HG03159 (cell line): ENCODE measurements around the gene DKC1.
"Not testable (repeated sequence)": the region's sequence is repeated elsewhere in the genome, so short reads cannot be mapped to it uniquely, and the experiment has no call there.

Experiments used
- ATAC-seq: cut with Tn5 transposase; IDR thresholded peaks from one replicate; pipeline ENCODE4 v1.9.1; 2021; ENCODE audit warnings: mild to moderate bottlenecking, moderate library complexity; ENCODE audit not compliant: unreplicated experiment

Gene DKC1

GRCh38 chrX:154785716-154786115 lies 23.1 kb downstream of the DKC1 start:
- ATAC-seq, result no peak

DNA sequence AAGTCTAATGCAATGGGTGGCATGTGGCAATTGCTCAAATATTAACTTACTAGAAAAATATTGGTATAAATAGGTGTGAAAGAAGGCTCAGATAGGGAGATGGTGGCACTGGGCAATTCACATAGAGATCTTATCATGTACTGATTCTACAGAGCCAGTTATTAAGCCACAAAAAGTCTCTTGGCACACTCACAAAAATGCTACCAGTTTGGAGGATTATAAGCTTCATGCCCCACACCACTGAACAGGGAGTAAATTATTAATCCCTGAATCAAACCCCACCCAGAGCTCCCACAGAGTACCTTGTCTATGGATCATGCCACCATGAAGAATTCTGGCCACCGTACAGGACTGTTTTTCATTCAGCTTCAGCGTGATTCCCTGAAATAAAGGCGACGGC lies 28.8 kb downstream of the DKC1 start:
- no peak for ATAC-seq

GRCh38 chrX:154791939-154792338 lies 29.3 kb downstream of the DKC1 start:
- ATAC-seq, result no peak

GRCh38 chrX:154793084-154793795 lies 30.6 kb downstream of the DKC1 start:
- ATAC-seq, result no peak

DNA sequence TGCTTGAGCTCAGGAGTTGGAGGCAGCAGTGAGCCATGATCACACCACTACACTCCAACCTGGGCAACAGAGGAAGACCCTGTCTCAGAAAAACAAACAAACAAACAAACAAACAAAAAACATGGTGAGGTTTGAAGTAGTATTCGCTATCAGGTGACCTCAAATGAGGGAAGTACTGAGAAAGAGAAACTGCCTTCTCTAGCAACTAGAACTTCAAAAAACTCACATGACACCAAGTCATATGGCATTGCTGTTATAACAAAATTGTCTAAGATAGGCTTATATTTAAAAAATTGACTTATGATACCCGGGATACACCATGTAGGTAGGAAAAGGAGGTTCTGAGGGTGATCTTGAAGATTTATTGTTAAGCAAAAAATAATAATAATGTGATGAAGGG lies 32.4 kb downstream of the DKC1 start:
- no peak for ATAC-seq

DNA sequence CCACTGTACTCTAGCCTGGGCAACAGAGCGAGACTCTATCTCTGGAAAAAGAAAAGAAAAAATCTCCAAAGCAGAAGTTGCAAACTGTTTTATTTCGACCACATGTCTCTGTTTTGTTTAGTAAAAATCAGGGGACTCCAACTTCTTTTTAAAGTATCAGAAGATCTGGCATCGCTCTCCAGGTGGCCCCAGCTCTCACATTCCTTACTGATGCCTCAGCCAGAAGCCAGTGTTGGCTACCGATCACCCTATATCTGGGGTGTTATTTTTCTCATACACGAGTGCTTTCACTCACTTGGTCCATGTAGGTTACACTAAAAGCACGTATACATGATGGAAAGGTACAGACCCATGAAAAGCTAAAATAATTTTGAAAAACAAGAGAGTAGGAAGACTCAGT lies 34.3 kb downstream of the DKC1 start:
- no peak for ATAC-seq

- ATAC-seq, result no peak
Observed at GRCh38 chrX:154799556-154800348, 37.1 kb downstream of the DKC1 start.

DNA sequence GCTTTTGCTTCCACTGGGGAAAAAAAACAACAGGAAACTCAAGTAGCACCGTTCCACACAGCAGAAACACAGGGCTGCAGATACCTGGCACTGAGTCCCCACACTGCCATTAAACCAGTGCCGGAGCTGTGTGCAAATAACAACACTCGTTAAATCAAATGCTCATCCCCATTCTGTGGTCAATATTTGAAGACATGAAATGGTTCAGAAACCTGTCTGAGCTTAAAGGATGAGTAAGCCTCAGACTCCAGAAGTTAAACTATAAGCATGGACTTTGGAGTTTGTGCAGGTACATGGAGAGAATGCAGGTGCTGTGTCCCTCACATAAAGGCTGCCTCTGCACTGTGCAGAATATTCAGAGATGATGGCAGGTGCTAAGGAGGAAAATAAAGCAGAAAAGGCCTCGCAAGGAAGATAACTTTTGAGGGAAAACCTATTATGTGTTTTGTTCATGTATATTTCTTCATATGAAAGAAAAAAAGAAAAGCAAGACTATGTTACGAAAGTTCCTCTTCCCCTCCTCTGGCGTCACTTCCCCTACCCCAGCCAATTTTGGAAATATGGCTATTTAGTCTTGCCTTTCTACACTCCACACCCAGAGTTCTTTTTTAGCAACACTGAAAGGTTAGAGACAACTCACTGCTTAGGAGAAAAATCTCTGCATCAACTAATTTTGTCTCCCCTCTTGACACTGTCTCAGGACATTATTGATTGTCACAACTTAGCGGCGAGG lies 38.0 kb downstream of the DKC1 start:
- no peak for ATAC-seq

DNA sequence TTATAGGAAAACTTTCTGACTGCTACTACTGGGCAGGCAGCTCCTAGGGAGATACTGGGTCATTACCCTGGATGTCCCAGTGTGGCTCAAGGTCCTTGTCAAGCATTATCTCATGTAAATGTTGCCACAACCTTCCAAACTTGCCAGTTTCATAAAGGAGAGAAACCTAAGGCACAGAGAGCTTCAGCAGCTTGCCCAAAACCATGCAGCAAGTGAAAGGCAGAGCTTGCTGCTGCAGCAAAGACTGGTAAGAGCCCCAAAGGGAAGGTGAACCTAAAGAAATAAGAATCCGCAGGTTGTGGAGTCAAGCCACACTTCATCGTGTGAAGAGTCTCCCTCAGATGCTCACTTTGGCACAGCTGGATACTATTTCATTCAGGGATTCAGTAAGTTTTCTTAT lies 40.3 kb downstream of the DKC1 start:
- no peak for ATAC-seq

- no peak for ATAC-seq
Observed at GRCh38 chrX:154804261-154804956, 41.7 kb downstream of the DKC1 start.

DNA sequence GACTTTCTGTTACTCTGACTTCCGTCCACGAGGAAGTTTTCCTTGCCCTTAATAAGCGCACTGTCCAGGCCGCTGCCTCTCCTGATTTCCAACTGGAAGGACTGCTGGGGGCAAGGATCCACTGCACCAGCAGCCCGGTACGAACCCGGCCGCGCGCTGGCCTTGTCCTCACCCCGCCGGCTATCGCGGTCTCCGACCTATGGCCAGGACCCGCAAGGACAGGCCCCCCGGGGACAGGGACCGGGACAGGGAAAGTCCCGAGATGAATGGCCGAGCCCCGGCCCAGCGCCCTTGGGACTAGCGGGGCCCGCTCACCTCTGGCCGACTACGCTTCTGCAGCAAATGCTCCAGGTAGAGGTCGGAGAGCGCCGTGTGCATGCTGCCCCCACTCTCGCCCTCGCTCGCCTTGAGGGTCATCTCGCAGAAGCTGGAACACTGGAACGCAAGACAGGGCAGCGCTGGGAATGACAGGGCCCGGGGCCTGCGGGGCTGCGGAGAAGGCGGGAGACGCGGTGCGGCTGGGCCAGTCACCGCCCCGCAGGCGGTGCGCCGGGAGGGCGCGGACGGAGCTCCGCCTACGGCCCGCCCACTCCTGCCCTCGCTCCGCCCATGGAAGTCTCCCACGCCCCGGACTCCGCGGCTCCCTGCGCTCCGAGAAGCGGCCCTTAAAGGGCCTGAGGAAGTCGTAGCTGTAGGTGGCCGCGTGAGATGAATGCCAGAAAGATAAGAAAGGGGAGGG lies 42.5 kb downstream of the DKC1 start, which contains the start of gene MPP1:
TSS of gene MPP1 (minus strand) at position 529 of the 739 bp plus-strand sequence. CDS start at position 417, 112 bp downstream.
- peak; percentile 87 for ATAC-seq

- no peak for ATAC-seq
Observed at GRCh38 chrX:154805696-154806091, 43.0 kb downstream of the DKC1 start.

GRCh38 chrX:154806837-154807501 lies 44.3 kb downstream of the DKC1 start:
- no peak for ATAC-seq

DNA sequence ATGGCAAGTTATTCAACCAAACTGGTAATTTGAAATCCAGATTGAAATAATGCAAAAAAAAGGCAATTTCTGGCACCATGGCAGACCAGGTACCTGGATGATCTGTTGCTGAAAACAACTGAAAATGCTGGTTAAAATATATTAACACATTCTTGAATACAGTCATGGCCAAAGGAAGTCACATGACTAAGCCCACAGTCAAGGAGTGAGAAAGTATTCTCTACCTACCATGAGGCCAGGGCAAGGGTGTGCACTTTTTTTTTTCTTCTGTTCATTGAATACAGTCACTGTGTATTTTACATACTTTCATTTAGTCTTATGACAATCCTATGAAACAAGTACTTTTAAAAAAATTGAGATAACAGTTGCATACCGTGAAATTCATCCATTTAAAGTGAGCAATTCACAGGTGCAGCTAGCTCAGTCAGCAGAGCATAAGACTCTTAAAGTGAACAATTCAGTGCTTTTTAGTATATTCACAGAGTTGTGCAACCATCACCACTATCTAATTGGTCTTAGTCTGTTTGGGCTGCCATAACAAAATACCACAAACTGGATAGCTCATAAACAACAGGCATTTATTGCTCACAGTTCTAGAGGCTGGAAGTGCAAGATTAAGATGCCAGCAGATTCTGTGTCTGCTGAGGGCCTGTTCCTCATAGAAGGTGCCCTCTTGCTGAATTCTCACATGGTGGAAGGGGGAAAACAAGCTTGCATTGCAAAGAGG lies 47.4 kb downstream of the DKC1 start:
- ATAC-seq, result no peak

DNA sequence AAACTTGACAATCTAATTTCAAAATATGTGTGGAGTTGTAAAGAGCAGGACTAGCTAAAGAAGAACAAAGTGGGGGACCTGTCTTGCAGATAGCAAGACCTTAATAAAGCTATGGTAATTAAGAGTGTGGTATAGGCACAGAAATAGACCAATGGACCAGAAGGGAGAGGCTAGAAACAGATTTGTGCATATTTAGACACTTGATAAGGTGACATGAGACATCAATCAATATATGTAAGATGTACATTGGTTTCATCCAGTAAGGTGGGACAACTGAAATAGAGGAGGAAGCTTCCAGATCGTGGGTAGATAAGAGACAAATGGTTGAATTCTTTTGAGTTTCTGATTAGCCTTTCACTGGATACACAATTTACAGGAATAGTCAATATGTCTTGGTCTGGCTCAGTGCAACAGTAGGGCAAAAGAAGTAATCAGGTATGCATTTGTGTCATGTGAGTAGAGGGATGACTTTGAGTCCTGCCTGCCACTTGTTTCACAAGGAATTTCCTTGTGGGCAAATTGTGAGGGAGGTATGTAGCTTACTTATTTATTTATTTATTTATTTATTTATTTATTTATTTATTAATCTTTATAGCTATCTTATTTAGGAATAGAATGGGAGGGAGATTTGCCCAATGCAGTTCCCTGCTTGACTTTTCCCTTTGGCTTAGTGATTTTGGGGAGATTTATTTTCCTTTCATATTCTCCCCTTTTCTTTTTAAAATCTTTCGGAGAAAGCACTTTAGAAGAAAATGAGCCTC lies 49.9 kb downstream of the DKC1 start:
- ATAC-seq, result no peak

GRCh38 chrX:154813801-154814200 lies 51.1 kb downstream of the DKC1 start:
- no peak for ATAC-seq

DNA sequence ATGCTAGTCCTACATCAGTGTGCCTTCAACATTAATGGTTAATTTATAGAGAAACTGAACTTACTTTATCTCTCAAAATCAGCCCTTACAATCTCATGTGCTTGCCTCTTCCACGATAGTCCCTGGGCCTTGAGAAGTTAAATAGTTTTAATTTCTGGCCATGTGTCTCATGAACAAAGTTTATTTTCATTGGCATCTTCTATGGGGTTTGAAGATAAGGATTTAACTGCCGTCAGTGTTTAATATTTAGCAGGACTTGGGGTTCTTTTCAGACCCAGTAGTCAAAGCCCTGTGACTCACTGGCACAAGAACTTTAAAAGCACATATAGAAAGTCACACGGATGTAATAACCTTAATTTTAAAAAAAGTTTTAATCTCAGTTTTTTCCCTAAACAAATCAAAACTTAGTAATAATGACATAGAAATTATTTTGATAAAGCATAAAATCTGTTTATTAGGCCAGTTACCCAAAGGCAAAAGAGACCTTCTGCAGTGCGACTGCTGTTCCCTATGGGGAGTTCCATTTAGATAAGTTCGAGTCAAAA lies 52.7 kb downstream of the DKC1 start:
- ATAC-seq, result no peak

DNA sequence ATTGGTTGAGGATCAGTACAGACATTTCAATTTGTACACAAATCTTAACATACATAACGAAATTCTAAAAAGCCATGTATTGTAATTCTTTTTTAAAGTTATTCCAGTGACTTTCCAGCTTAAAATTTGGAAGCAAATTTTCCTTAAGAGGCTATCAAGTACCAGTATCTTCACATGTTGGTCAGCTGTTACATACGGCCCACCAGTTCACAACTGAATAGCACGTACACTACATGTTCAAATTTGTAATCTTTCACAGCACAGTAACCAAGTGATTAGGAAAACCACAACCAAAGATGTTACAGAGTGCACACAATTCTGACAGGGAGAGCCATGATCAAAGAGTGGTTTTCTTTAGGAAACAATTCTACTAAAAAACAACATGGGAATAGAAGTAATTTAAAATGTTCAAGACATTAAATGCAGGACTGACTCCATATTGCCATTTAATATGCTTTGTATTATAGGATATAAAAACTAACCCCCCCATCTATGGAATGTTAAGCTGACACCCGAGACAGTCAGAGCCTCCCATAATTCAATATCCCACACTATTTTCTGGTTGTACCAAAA lies 53.7 kb downstream of the DKC1 start:
- ATAC-seq, result not testable (repeated sequence)
